GM23338 (cell line): ENCODE data around the gene DHRS12. TPM values are rescaled to one million over a fixed set of nuclear protein-coding genes. Genes with fewer than 3 reads are reported as not detected.

Experiments used
- ATAC-seq: fragments of 200-7000 bp; cut with Tn5 transposase; 3 replicates; pipeline ENCODE4 v1.9.1; 2020
- DNase-seq: peaks from one replicate; pipeline ENCODE4 v3.0.0-alpha.2; 2015; ENCODE audit warnings: low spot score
- H2AFZ ChIP-seq: fragments of 200-600 bp; sonication (generic); 2 replicates; pipeline ENCODE4 v1.8.0; 2016; ENCODE audit warnings: antibody characterized with exemption, mild to moderate bottlenecking, moderate library complexity
- H3F3A ChIP-seq: fragments of 200-600 bp; sonication (generic); replicated peaks from 2 replicates; pipeline ENCODE4 v1.8.0; 2017; ENCODE audit warnings: antibody characterized with exemption, mixed run types, low read depth
- H3K27ac ChIP-seq: fragments of 200-600 bp; sonication (generic); 2 replicates; pipeline ENCODE4 v1.6.1; 2016; ENCODE audit warnings: low read depth
- H3K27me3 ChIP-seq: fragments of 200-600 bp; sonication (generic); 2 replicates; pipeline ENCODE4 v1.8.0; 2016; ENCODE audit warnings: mild to moderate bottlenecking, mixed run types, moderate library complexity; ENCODE audit not compliant: insufficient read depth
- H3K36me3 ChIP-seq: fragments of 200-600 bp; sonication (generic); 2 replicates; pipeline ENCODE4 v1.8.0; 2016; ENCODE audit warnings: mild to moderate bottlenecking; ENCODE audit not compliant: insufficient read depth
- H3K4me1 ChIP-seq: fragments of 200-600 bp; sonication (generic); 2 replicates; pipeline ENCODE4 v1.8.0; 2016; ENCODE audit warnings: mild to moderate bottlenecking, moderate library complexity; ENCODE audit not compliant: insufficient read depth
- H3K4me2 ChIP-seq: fragments of 200-600 bp; sonication (generic); 2 replicates; pipeline ENCODE4 v1.7.1; 2017; ENCODE audit warnings: mixed run types
- H3K4me3 ChIP-seq: fragments of 200-600 bp; sonication (generic); 2 replicates; pipeline ENCODE4 v1.6.1; 2016; ENCODE audit warnings: mixed run types
- H3K79me2 ChIP-seq: fragments of 200-600 bp; sonication (generic); replicated peaks from 2 replicates; pipeline ENCODE4 v1.8.0; 2017; ENCODE audit warnings: mild to moderate bottlenecking; ENCODE audit not compliant: insufficient read depth
- H3K9me2 ChIP-seq: fragments of 200-600 bp; sonication (generic); 2 replicates; pipeline ENCODE4 v1.8.0; 2017; ENCODE audit not compliant: insufficient read depth
- H4K20me1 ChIP-seq: fragments of 200-600 bp; sonication (generic); replicated peaks from 2 replicates; pipeline ENCODE4 v1.8.0; 2017; ENCODE audit warnings: mild to moderate bottlenecking; ENCODE audit not compliant: insufficient read depth
- H3K27ac Mint-ChIP-seq: 2 replicates; pipeline ENCODE4 v1.8.0; 2020; ENCODE audit warnings: inconsistent platforms, mild to moderate bottlenecking, moderate library complexity, mixed read lengths
- H3K27me3 Mint-ChIP-seq: 3 replicates; pipeline ENCODE4 v1.8.0; 2022; ENCODE audit warnings: low read depth, mild to moderate bottlenecking, moderate library complexity, mixed read lengths, inconsistent platforms; ENCODE audit not compliant: insufficient read depth, poor library complexity
- H3K36me3 Mint-ChIP-seq: 3 replicates; pipeline ENCODE4 v1.8.0; 2021; ENCODE audit warnings: low read depth, mild to moderate bottlenecking, inconsistent platforms, moderate library complexity, mixed read lengths
- H3K4me1 Mint-ChIP-seq: 3 replicates; pipeline ENCODE4 v1.8.0; 2020; ENCODE audit warnings: mild to moderate bottlenecking, inconsistent platforms, mixed read lengths
- H3K4me3 Mint-ChIP-seq: 3 replicates; pipeline ENCODE4 v1.8.0; 2021; ENCODE audit warnings: moderate library complexity, mild to moderate bottlenecking, inconsistent platforms, mixed read lengths
- H3K9me3 Mint-ChIP-seq: 3 replicates; pipeline ENCODE4 v1.8.0; 2020; ENCODE audit warnings: moderate library complexity, mild to moderate bottlenecking, inconsistent platforms, mixed read lengths
- CREB1 ChIP-seq: fragments of 250-450 bp; sonication (Bioruptor Pico); IDR thresholded peaks from 2 replicates; pipeline ENCODE4 v1.5.0; 2020; ENCODE audit warnings: low read depth, mild to moderate bottlenecking, moderate library complexity
- CTCF ChIP-seq, 2 experiments: fragments of 200-600 bp in 1 of 2; sonication (generic) in 1 of 2; conservative IDR thresholded peaks; 2 replicates each; pipeline versions ENCODE4 v1.5.1 to v1.6.1; 2016 to 2017; ENCODE audit warnings: antibody characterized with exemption in 2 of 2, low read depth in 2 of 2, mild to moderate bottlenecking in 2 of 2, moderate library complexity in 1 of 2
- EZH2 ChIP-seq: fragments of 200-600 bp; sonication (generic); IDR thresholded peaks from one replicate; pipeline ENCODE4 v1.8.0; 2017; ENCODE audit warnings: antibody characterized with exemption, mild to moderate bottlenecking, low read depth; ENCODE audit not compliant: unreplicated experiment
- STAT1 ChIP-seq: IDR thresholded peaks from one replicate; pipeline ENCODE4 v1.6.1; 2016; ENCODE audit warnings: antibody characterized with exemption; ENCODE audit not compliant: unreplicated experiment
- ZNF114 ChIP-seq: fragments of 250-450 bp; sonication (Bioruptor Pico); IDR thresholded peaks from 2 replicates; pipeline ENCODE4 v1.5.0; 2020; ENCODE audit warnings: mild to moderate bottlenecking, moderate library complexity
- ZNF331 ChIP-seq: fragments of 250-450 bp; sonication (Bioruptor Pico); IDR thresholded peaks from 2 replicates; pipeline ENCODE4 v1.5.0; 2020; ENCODE audit warnings: low read depth, mild to moderate bottlenecking, moderate library complexity
- ZNF462 ChIP-seq: fragments of 250-450 bp; sonication (Bioruptor Pico); IDR thresholded peaks from 2 replicates; pipeline ENCODE4 v1.5.0; 2020; ENCODE audit warnings: mild to moderate bottlenecking, moderate library complexity
- polyA plus RNA-seq: library from polyadenylated mRNA; unstranded; fragments of >200 nt; fragmentation: Nextera tagmentation; extraction: Ambion mirVana; gene quantifications from 2 replicates; pipeline ENCODE4 v1.2.1, GENCODE V29; 2016
- total RNA-seq: library from RNA; depleted of rRNA; stranded (reverse); fragments of >200 nt; shearing (Covaris generic); gene quantifications from 2 replicates; pipeline ENCODE4 v1.2.3, GENCODE V29; 2014

The DHRS12 gene
- total and polyA plus RNA-seq, 2 experiments from 2014 or later, result 4.6 to 12.2 TPM

GRCh38 chr13:51821606-51822005, 17.6 kb upstream of the DHRS12 start (continued):
- TF ChIP-seq ZNF462 (CRISPR knock-in tag), result no peak
- no peak for TF ChIP-seq EZH2
- no peak for TF ChIP-seq ZNF114 (CRISPR knock-in tag)
- TF ChIP-seq CTCF (conservative IDR thresholded peaks at IDR 0.05; ENCODE audit: low read depth in 2 of 2), result no peak
- no peak for TF ChIP-seq STAT1

GRCh38 chr13:51820016-51820597, 16.1 kb upstream of the DHRS12 start:
- Mint-ChIP-seq H3K4me3 (no peak overlapping the region; the same call in 2 of the 3 replicates), H3K36me3 (no peaks in the 10 kb centered on the region)

More at GRCh38 chr13:51820016-51820597, 16.1 kb upstream of the DHRS12 start:
- H2AFZ ChIP-seq, result no peak overlapping the region
- H4K20me1 ChIP-seq, result no peaks in the 10 kb centered on the region
- Mint-ChIP-seq H3K4me1 (peaks cover 45% of the 10 kb centered on the region), H3K27ac (no peak overlapping the region), H3K9me3 (no peaks in the 10 kb centered on the region), H3K27me3 (no peaks in the 10 kb centered on the region)
- H3K27ac ChIP-seq, result no peak overlapping the region
- ATAC-seq (no peak), DNase-seq (no peak)
- H3K9me2 ChIP-seq, result no peaks in the 10 kb centered on the region
- no peak overlapping the region for H3K4me2 ChIP-seq
- H3K79me2 ChIP-seq, result no peaks in the 10 kb centered on the region
- H3K4me3 ChIP-seq, result no peak overlapping the region
- no peaks in the 10 kb centered on the region for H3F3A ChIP-seq
- no peaks in the 10 kb centered on the region for H3K27me3 ChIP-seq
- TF ChIP-seq ZNF114 (CRISPR knock-in tag), result no peak
- no peak for TF ChIP-seq STAT1
- TF ChIP-seq ZNF331, result no peak
- TF ChIP-seq CREB1 (CRISPR knock-in tag), result no peak
- no peaks in the 10 kb centered on the region for H3K36me3 ChIP-seq
- H3K4me1 ChIP-seq, result peaks cover 31% of the 10 kb centered on the region
